OCI-LY7 (cell line): ENCODE results near the gene KRTAP19-5. TPM values are rescaled to one million over a fixed set of nuclear protein-coding genes. Genes with fewer than 3 reads are reported as not detected.

Experiments used
- Bru-seq: library from RNA; stranded (reverse); fragments of 400-500 nt; gene quantifications from one replicate; lab custom pipeline; 2021; lab: Mats Ljungman, UMichigan
- BruChase-seq, 2 experiments: library from RNA; stranded (reverse); fragments of 400-500 nt; gene quantifications; one replicate each; lab custom pipeline; 2021; lab: Mats Ljungman, UMichigan
- BruUV-seq: library from RNA; stranded (reverse); fragments of 400-500 nt; replicated peaks from 2 replicates; lab custom pipeline; 2021; lab: Mats Ljungman, UMichigan
- CTCF ChIA-PET: fragments of 300-600 bp; sonication (Branson Sonifier 250); formaldehyde crosslinking; loops from one replicate; lab custom pipeline; 2022; ENCODE audit warnings: antibody characterized with exemption; ENCODE audit not compliant: unreplicated experiment; lab: Charles Lee
- POLR2A ChIA-PET: fragments of 300-600 bp; sonication (Branson Sonifier 250); formaldehyde crosslinking; loops from one replicate; lab custom pipeline; 2022; ENCODE audit warnings: antibody characterized with exemption; lab: Charles Lee
- DNase-seq: peaks from one replicate; pipeline ENCODE4 v3.0.0-alpha.2; 2015; ENCODE audit warnings: low spot score
- H2AFZ ChIP-seq: fragments of 200-600 bp; sonication (generic), shearing (Covaris generic); 2 replicates; pipeline ENCODE4 v1.6.1; 2014; ENCODE audit warnings: mild to moderate bottlenecking, antibody characterized with exemption, low read length, moderate library complexity
- H3K27ac ChIP-seq: fragments of 200-600 bp; sonication (generic); 2 replicates; pipeline ENCODE4 v1.5.1; 2014; ENCODE audit warnings: mixed run types, low read depth, mild to moderate bottlenecking, moderate library complexity, low read length, inconsistent platforms; ENCODE audit not compliant: poor library complexity, severe bottlenecking
- H3K36me3 ChIP-seq: fragments of 200-600 bp; sonication (generic); 2 replicates; pipeline ENCODE4 v1.6.1; 2014; ENCODE audit warnings: mild to moderate bottlenecking, antibody characterized with exemption, low read length, moderate library complexity, mixed read lengths; ENCODE audit not compliant: insufficient read depth
- H3K4me1 ChIP-seq: fragments of 200-600 bp; sonication (generic); 2 replicates; pipeline ENCODE4 v1.5.1; 2014; ENCODE audit warnings: mild to moderate bottlenecking, low read length; ENCODE audit not compliant: insufficient read depth, poor library complexity, severe bottlenecking
- H3K4me2 ChIP-seq: fragments of 200-600 bp; sonication (generic); 2 replicates; pipeline ENCODE4 v1.6.1; 2014; ENCODE audit warnings: mild to moderate bottlenecking, low read length
- H3K4me3 ChIP-seq: fragments of 200-600 bp; sonication (generic); 2 replicates; pipeline ENCODE4 v1.5.1; 2014; ENCODE audit warnings: mild to moderate bottlenecking, low read depth, low read length; ENCODE audit not compliant: poor library complexity, severe bottlenecking
- H3K79me2 ChIP-seq: fragments of 200-600 bp; sonication (generic); 2 replicates; pipeline ENCODE4 v1.6.1; 2016; ENCODE audit warnings: low read depth, mild to moderate bottlenecking, low read length, moderate library complexity, mixed read lengths; ENCODE audit not compliant: insufficient read depth
- H3K9me2 ChIP-seq: fragments of 200-600 bp; sonication (generic); 2 replicates; pipeline ENCODE4 v1.6.1; 2016; ENCODE audit warnings: mild to moderate bottlenecking, low read length, mixed read lengths; ENCODE audit not compliant: insufficient read depth
- H3K9me3 ChIP-seq: fragments of 200-600 bp; sonication (generic); 2 replicates; pipeline ENCODE4 v1.6.1; 2014; ENCODE audit warnings: mild to moderate bottlenecking, mixed run types, low read length, mixed read lengths
- H4K20me1 ChIP-seq: fragments of 200-600 bp; sonication (generic); 2 replicates; pipeline ENCODE4 v1.6.1; 2014; ENCODE audit warnings: mild to moderate bottlenecking, antibody characterized with exemption, low read length, moderate library complexity, mixed read lengths; ENCODE audit not compliant: insufficient read depth
- CTCF ChIP-seq: fragments of 200-600 bp; sonication (generic); conservative IDR thresholded peaks from 2 replicates; pipeline ENCODE4 v1.5.1; 2014; ENCODE audit warnings: mild to moderate bottlenecking, antibody characterized with exemption, low read length, moderate library complexity, mixed read lengths
- EZH2phosphoT487 ChIP-seq: fragments of 200-600 bp; sonication (generic); IDR thresholded peaks from 2 replicates; pipeline ENCODE4 v1.6.1; 2018; ENCODE audit warnings: low read depth, borderline replicate concordance, mild to moderate bottlenecking, mixed run types, antibody characterized with exemption, low read length, moderate library complexity, mixed read lengths
- intact Hi-C: fragments of 100-400 bp; cut with micrococcal nuclease; formaldehyde crosslinking; loops from one replicate; pipeline ENCODE4 v1.10.0; 2022; ENCODE audit not compliant: unreplicated experiment
- long read RNA-seq: library from polyadenylated mRNA; stranded (forward); transcript quantifications from one replicate; pipeline ENCODE4 v2.0.0, GENCODE V29; 2022
- total RNA-seq, 2 experiments: library from RNA; depleted of rRNA in 1 of 2; stranded (reverse); fragments of >200 nt in 1 of 2; shearing (Covaris generic) in 1 of 2; gene quantifications; 2 replicates each; pipeline ENCODE4 v1.2.3, GENCODE V29; 2014 to 2022

The KRTAP19-5 gene
- total RNA-seq (2014; rRNA removed; shearing (Covaris generic)) = not detected in 2 replicates
- total RNA-seq (2022) = not detected in 2 replicates
- Bru-seq, nascent RNA = not detected
- not detected for BruChase-seq, experiment 1, labeled RNA remaining after a 6-hour chase
- BruChase-seq, experiment 2, labeled RNA remaining after a 2-hour chase = not detected
- long read RNA-seq = 0 reads

DNA sequence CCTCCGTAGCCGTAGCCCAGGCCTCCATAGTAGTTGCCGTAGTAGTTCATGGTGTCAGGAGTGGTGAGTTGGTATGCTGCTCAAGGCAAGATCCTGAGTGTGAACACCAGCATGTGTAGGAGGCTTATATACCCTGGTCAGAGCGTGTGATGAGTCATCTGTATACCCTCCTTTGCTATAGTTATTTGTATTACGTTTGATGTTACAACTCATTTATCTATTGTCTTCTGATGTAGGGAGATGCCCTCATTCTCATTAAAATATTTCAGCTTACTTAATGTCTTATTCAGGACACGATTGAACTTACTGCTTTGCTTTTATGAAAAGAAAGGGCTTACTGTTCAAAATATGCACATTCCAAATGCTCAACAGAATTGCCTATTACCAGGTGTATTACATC lies at the start of gene KRTAP19-5:
Gene KRTAP19-5 (minus strand): TSS at position 101 of the 400 bp plus-strand sequence. CDS start 51 bp downstream, at position 50.
- no peaks in the 10 kb centered on the region for H3K9me2 ChIP-seq
- BruUV-seq = no TSS peak
- no peak within 1 kb of the TSS for H3K4me3 ChIP-seq
- no peaks in the 10 kb centered on the region for H3K36me3 ChIP-seq
- no peaks in the 10 kb centered on the region for H3K9me3 ChIP-seq
- ChIA-PET POLR2A (no interaction called here), CTCF (no interaction called here)
- no peaks in the 10 kb centered on the region for H3K79me2 ChIP-seq
- intact Hi-C loops = no loop called here
- no peak for DNase-seq
- no peaks in the 10 kb centered on the region for H3K4me1 ChIP-seq
- no peak within 1 kb of the TSS for H3K4me2 ChIP-seq
- TF ChIP-seq CTCF = no peak
- TF ChIP-seq EZH2phosphoT487 = no peak
- no peak within 1 kb of the TSS for H2AFZ ChIP-seq
- H3K27ac ChIP-seq = no peak within 1 kb of the TSS
- H4K20me1 ChIP-seq = no peaks in the 10 kb centered on the region

- no TSS peak for BruUV-seq
- Histone ChIP-seq H3K36me3 (no peaks in the 10 kb centered on the region), H2AFZ (no peak within 1 kb of the TSS), H3K4me3 (no peak within 1 kb of the TSS), H4K20me1 (no peaks in the 10 kb centered on the region), H3K9me3 (no peaks in the 10 kb centered on the region), H3K4me2 (no peak within 1 kb of the TSS), H3K4me1 (no peaks in the 10 kb centered on the region), H3K79me2 (no peaks in the 10 kb centered on the region), H3K9me2 (no peaks in the 10 kb centered on the region), H3K27ac (no peak within 1 kb of the TSS)
- CTCF ChIA-PET = no interaction called here
- no peak for DNase-seq
- intact Hi-C loops = no loop called here
- POLR2A ChIA-PET = no interaction called here
- TF ChIP-seq EZH2phosphoT487 (no peak), CTCF (no peak)
Observed at GRCh38 chr21:30541764-30542163, 39.8 kb upstream of the KRTAP19-5 start, which contains the start of gene KRTAP19-6. Gene KRTAP19-6 (minus strand): TSS chr21:30541864. CDS start chr21:30541833, 31 bp downstream.

DNA sequence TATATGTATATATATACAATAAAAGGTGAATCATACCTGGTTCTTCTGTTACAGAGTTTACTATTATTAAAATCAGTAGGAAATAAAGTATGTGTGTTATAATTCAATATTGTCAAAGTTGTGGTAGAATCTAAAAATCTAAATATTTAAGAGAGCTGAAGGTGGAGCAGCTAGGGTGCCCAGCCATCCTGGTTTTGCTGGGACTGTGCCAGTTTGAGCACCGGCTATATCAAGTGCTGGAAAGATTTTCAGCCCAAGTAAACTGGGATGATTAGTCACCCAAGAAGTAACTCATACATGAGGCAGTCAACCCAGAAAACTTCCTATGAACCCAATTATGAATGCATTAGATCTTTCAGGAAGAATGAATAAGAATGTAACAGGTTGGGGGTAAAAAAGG lies 16.9 kb upstream of the KRTAP19-5 start:
- Histone ChIP-seq H3K4me3 (no peak overlapping the region), H3K9me2 (no peaks in the 10 kb centered on the region), H3K9me3 (no peaks in the 10 kb centered on the region; the same call in 1 of the 2 replicates), H3K36me3 (no peaks in the 10 kb centered on the region), H3K27ac (no peak overlapping the region), H2AFZ (no peak overlapping the region), H3K4me1 (no peaks in the 10 kb centered on the region), H3K79me2 (no peaks in the 10 kb centered on the region), H4K20me1 (no peaks in the 10 kb centered on the region), H3K4me2 (no peak overlapping the region)
- POLR2A ChIA-PET = no interaction called here
- intact Hi-C loops = no loop called here
- no TSS peak for BruUV-seq
- CTCF ChIA-PET = no interaction called here
- no peak for TF ChIP-seq EZH2phosphoT487
- TF ChIP-seq CTCF = no peak
- no peak for DNase-seq
